Smooth muscle cell of the coronary artery (primary cell): Measurements from ENCODE around the gene LGALS4. TPM values are rescaled to one million over a fixed set of nuclear protein-coding genes. Genes with fewer than 3 reads are reported as not detected.

ENCODE experiments used
- total RNA-seq: library from RNA; depleted of rRNA; stranded (reverse); fragments of >200 nt; gene quantifications from 2 replicates; pipeline ENCODE4 v1.2.3, GENCODE V29; 2014; ENCODE audit warnings: low replicate concordance

Gene LGALS4, protein sequence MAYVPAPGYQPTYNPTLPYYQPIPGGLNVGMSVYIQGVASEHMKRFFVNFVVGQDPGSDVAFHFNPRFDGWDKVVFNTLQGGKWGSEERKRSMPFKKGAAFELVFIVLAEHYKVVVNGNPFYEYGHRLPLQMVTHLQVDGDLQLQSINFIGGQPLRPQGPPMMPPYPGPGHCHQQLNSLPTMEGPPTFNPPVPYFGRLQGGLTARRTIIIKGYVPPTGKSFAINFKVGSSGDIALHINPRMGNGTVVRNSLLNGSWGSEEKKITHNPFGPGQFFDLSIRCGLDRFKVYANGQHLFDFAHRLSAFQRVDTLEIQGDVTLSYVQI
- total RNA-seq, result not detected in 2 replicates

DNA sequence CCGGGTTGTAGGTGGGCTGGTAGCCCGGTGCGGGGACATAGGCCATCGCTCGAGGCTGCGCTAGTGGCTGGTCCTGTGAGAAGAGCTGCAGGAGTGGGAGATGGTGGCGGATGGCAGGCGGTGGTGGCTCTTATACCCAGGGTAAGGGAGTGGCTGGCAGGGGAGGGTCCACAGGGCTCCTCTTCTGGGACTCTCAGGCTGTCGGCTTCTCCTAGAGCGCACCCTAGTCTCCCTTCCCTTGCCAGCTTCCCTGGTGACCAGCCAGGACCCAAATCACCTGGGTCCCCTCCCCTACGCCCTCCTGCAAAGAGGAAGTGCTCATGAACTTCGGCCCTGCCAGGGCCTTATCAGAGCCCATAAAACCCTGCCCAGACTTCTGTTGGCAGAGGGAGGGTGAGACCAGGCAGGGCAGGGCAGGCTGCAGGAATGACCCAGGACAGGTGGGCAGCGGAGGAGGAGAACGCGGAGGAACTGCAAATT is at the start of gene LGALS4:
LGALS4 (minus strand) TSS at position 105 of the 480 bp plus-strand sequence; CDS start at position 46, 59 bp downstream.

DNA sequence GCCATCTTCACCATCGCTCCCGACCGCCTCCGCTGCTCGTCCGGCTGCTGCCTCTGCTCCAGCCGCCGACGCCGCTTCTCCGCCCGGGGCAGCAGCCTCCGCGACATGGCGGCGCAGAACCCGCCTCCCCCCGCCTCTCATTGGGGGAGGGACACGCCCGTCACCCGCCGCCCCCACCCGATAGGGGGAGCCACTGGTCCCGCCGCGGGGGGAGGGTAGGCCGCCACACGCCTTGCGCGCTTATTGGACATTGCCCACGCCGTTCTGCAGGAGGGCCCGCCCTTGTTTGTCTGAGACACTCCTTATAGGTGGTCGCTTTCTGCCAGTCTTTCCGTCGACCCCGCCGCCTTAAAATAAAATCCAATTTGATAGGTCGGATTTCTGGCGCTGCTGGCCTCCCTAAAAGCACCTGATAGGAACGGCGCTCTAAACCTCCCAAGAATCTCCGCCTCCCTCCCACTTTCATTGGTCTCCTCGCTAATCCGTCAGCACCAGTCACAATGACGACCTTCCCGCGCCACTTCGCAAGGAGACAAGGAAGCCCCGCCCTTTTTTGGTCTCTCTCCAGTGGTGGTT is 37.2 kb upstream of the LGALS4 start, which contains the start of gene HNRNPL:
HNRNPL (minus strand) TSS at position 127 of the 576 bp plus-strand sequence; CDS start at position 107, 20 bp downstream.

DNA sequence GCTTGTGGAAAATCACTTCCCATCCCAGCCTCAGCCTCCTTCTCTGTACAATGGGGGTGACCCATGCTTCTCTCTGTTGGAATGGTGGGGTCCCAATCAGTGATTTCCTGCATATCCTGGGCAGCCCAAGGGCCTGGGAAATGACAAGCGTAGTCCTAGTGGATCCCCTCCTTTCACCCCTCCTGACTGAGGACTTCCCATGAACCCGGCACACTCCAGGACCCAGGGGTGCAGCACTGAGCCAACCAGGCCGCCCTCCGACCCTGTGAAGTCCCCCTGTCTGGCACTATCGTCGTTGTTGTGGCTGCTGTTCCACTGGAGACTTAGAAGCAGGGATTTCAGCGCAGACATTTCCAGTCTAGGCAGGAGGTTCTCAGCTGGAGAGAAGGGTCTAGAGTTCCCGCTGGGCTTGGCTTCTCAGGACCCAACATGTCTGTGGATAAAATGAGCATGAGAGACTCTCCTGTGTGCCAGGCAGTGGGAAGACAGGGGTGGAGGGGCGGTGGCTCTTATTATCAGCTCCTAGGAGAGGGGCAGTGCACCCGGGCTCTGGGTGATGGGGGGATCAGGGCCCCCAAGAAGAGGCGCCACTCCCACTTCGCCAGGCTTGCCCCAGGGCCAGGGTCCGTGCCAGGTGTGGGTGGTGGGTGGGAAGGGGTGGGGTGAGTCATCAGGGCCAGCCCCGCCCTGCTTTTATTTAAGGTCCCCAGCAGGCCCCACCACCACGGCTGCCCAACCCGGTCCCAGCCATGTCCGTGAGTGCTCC is 24.1 kb downstream of the LGALS4 start, which contains the start of gene LGALS7B:
LGALS7B (plus strand) TSS at position 723 of the 766 bp plus-strand sequence; CDS start at position 750, 27 bp downstream.

DNA sequence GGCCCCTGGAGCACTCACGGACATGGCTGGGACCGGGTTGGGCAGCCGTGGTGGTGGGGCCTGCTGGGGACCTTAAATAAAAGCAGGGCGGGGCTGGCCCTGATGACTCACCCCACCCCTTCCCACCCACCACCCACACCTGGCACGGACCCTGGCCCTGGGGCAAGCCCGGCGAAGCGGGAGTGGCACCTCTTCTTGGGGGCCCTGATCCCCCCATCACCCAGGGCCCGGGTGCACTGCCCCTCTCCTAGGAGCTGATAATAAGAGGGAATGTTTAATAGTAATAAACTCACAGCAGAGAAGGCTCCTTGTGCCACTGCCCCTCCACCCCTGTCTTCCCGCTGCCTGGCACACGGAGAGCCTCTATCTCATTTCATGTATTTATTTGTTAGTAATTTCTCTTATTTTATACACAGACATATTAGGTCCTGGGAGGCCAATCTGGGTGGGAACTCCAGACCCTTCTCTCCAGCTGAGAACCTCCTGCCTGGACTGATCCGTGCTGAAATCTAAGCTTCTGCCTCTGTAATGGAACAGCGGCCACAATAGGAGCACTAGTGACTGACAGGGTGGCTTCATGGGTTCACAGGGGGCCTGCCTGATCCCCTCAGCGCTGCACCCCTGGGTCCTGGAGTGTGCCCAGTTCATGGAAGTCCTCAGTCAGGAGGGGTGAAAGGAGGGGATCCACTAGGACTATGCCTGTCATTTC is 39.1 kb downstream of the LGALS4 start, which contains the start of gene LGALS7:
LGALS7 (minus strand) TSS at position 49 of the 709 bp plus-strand sequence; CDS start at position 24, 25 bp downstream.

Other genes with a start within 250 kb of the LGALS4 start
- 0.08 TPM in 1 of 2 replicates, not detected in the other for gene MAP4K1, start 195.0 kb downstream of the LGALS4 start, total RNA-seq
- 371 and 380 TPM in 2 replicates for gene EIF3K, start 193.8 kb downstream of the LGALS4 start, total RNA-seq
- 123 and 323 TPM in 2 replicates for gene ACTN4, start 165.3 kb downstream of the LGALS4 start, total RNA-seq
- 0.08 TPM in 1 of 2 replicates, not detected in the other for gene CAPN12, start 68.5 kb downstream of the LGALS4 start, total RNA-seq
- gene LGALS7, start 39.4 kb downstream of the LGALS4 start, total RNA-seq, result not detected in 2 replicates
- not detected in 2 replicates for gene LGALS7B, start 23.7 kb downstream of the LGALS4 start, total RNA-seq
- gene ECH1, start 18.8 kb upstream of the LGALS4 start, total RNA-seq, result 21.9 and 28.3 TPM in 2 replicates
- gene HNRNPL, start 37.0 kb upstream of the LGALS4 start, total RNA-seq, result 123 and 220 TPM in 2 replicates
- gene RINL, start 65.3 kb upstream of the LGALS4 start, total RNA-seq, result 1.5 and 1.9 TPM in 2 replicates
- 51.7 and 63.7 TPM in 2 replicates for gene SIRT2, start 86.7 kb upstream of the LGALS4 start, total RNA-seq
- gene NFKBIB, start 87.0 kb upstream of the LGALS4 start, total RNA-seq, result 5.1 and 13.4 TPM in 2 replicates
- gene CCER2, start 99.2 kb upstream of the LGALS4 start, total RNA-seq, result 0.35 TPM in 1 of 2 replicates, not detected in the other
- gene SARS2, start 117.8 kb upstream of the LGALS4 start, total RNA-seq, result 9.1 and 11.0 TPM in 2 replicates
- 20.0 and 42.7 TPM in 2 replicates for gene MRPS12, start 118.0 kb upstream of the LGALS4 start, total RNA-seq
- 13.2 and 17.9 TPM in 2 replicates for gene FBXO17, start 162.8 kb upstream of the LGALS4 start, total RNA-seq
- gene FBXO27, start 219.6 kb upstream of the LGALS4 start, total RNA-seq, result 1.8 and 2.0 TPM in 2 replicates